WERI-Rb-1 (cell line): ENCODE results near the gene MFSD12.

Experiments used
- DNase-seq: peaks from one replicate; pipeline ENCODE4 v3.0.0-alpha.2; 2020
- H3K27ac ChIP-seq: fragments of 250-450 bp; sonication (Bioruptor Pico); 2 replicates; pipeline ENCODE4 v1.5.1; 2020; ENCODE audit warnings: mild to moderate bottlenecking, moderate library complexity
- H3K27me3 ChIP-seq: fragments of 250-450 bp; sonication (Bioruptor Pico); 2 replicates; pipeline ENCODE4 v1.5.1; 2021; ENCODE audit warnings: mild to moderate bottlenecking, low read depth, moderate library complexity; ENCODE audit not compliant: insufficient read depth, severe bottlenecking
- H3K36me3 ChIP-seq: fragments of 250-450 bp; sonication (Bioruptor Pico); 2 replicates; pipeline ENCODE4 v1.5.1; 2020; ENCODE audit warnings: mild to moderate bottlenecking, moderate library complexity
- H3K4me3 ChIP-seq: 2 replicates; pipeline ENCODE4 v1.5.1; 2011; ENCODE audit warnings: low read depth, mild to moderate bottlenecking, control low read depth, low read length
- H3K9me3 ChIP-seq: fragments of 250-450 bp; sonication (Bioruptor Pico); 2 replicates; pipeline ENCODE4 v1.5.1; 2021; ENCODE audit warnings: mild to moderate bottlenecking, moderate library complexity; ENCODE audit not compliant: severe bottlenecking
- TF ChIP-seq, protein P1 (sequence below): IDR thresholded peaks from 2 replicates; pipeline ENCODE4 v1.5.1; 2011; ENCODE audit warnings: low read depth, mild to moderate bottlenecking, control low read depth, inconsistent platforms, low read length

The MFSD12 gene

DNA sequence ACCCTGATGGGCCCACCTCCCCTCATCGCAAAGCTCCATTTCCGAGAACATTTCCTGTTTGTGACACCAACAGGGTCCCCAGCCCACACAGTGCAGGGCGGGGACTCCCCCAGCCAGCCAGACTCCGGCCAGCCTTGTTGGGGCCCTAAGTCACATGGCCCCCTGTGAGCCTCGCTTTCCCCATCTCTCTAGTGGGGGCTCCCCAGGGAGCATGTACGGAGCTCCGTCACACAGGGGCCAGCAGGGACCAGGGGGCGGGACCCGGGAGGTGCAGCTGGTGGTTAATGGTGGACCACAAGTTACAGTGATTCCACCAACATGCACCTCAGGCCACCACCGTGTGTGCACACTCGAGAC lies 47.6 kb upstream of the MFSD12 start:
- no peaks in the 10 kb centered on the region for H3K27me3 ChIP-seq
- no peaks in the 10 kb centered on the region for H3K9me3 ChIP-seq
- H3K27ac ChIP-seq = no peak overlapping the region
- DNase-seq = no peak
- no peak overlapping the region for H3K4me3 ChIP-seq
- TF ChIP-seq, protein P1, sequence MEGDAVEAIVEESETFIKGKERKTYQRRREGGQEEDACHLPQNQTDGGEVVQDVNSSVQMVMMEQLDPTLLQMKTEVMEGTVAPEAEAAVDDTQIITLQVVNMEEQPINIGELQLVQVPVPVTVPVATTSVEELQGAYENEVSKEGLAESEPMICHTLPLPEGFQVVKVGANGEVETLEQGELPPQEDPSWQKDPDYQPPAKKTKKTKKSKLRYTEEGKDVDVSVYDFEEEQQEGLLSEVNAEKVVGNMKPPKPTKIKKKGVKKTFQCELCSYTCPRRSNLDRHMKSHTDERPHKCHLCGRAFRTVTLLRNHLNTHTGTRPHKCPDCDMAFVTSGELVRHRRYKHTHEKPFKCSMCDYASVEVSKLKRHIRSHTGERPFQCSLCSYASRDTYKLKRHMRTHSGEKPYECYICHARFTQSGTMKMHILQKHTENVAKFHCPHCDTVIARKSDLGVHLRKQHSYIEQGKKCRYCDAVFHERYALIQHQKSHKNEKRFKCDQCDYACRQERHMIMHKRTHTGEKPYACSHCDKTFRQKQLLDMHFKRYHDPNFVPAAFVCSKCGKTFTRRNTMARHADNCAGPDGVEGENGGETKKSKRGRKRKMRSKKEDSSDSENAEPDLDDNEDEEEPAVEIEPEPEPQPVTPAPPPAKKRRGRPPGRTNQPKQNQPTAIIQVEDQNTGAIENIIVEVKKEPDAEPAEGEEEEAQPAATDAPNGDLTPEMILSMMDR = no peak
- no peaks in the 10 kb centered on the region for H3K36me3 ChIP-seq

DNA sequence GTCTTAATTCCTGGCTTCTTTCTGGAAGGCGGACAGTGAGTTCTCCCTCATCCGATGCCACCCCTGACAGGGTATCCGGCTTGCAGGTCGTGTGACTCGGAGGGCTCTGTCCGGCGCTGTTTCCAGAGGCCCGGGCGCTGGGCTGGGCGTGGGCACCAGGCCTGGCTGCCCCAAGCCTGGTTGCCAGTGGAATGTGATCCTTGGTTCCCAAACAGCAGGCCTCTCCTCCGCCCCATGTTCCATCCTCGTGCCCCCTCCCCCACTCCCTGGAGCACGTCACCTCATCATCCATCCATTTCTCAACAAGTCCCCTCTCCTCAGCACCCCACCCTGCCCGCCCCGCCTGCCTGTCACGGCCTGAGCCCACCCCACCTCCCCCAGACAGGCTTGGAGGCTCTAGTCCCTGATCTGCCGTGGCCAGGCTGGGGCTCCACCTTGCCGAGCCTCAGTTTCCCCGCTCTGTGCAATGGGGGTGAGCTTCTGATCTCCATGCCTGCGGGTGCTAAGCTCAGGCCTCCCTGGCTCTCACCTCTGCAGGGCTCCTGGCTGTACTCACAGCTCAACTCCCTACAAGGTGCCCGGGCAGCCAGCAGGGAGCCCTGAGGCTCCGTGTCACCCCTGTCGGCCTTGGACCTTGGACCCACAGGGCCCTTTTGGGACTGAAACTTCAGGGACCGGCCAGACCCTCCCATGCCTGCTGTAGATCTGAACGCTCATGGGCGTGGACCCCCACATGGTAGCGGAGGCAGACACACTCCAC lies 47.0 kb upstream of the MFSD12 start:
- no peaks in the 10 kb centered on the region for H3K27me3 ChIP-seq
- no peak overlapping the region for H3K27ac ChIP-seq
- H3K4me3 ChIP-seq = no peak overlapping the region
- TF ChIP-seq, protein P1 = no peak
- no peak for DNase-seq
- no peaks in the 10 kb centered on the region for H3K36me3 ChIP-seq
- no peaks in the 10 kb centered on the region for H3K9me3 ChIP-seq

DNA sequence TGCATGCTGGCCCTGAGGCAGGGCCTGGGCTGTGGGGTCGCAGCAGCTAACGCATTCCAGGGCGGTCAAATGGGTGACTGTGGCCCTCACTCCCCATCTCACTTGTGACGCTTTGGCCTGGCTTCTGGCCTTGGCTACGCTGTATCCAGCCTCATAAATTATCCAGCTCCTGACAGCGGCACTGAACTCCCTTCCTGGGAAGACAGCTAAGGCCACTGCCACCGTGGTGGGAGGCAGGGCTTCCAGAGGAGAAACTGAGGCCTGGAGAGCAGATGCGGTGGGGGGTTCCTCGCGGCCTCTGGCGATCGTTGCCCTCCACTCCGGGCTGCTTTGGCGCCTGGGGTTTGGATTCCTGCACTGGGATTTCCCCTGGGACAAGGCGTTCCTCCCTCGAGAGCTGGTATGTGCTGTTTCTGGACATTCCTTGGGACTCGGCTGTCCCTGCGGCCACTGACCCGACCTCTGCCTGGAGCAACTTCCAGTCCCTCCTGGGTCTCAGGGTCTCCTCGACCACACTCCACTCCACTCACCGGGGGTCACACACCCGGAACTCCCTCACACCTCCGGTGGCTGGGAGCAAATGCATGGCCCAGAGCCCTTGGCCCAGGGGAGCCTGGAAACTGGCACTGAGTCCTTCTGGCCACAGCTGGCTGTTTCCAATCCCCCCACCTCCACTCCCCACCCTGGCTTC lies 45.9 kb upstream of the MFSD12 start:
- no peaks in the 10 kb centered on the region for H3K9me3 ChIP-seq
- TF ChIP-seq, protein P1 = no peak
- H3K27me3 ChIP-seq = no peaks in the 10 kb centered on the region
- no peaks in the 10 kb centered on the region for H3K36me3 ChIP-seq
- H3K4me3 ChIP-seq = no peak overlapping the region
- H3K27ac ChIP-seq = no peak overlapping the region
- no peak for DNase-seq

DNA sequence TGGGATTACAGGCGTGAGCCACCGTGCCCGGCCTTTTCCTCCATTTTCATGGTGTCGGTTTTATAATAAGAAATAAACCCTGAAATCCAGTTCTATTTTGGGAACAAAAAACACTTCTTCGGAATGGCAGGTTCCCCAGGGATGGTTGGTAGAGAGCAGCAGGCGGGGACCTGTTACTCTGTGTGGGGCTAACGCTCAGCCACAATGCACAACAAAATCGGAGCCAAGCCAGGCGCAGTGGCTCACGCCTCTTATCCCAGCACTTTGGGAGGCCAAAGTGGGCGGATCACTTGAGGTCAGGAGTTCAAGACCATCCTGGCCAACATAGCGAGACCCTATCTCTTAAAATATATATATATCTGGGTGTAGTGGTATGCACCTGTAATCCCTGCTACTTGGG lies 43.6 kb upstream of the MFSD12 start:
- Histone ChIP-seq H3K36me3 (no peaks in the 10 kb centered on the region), H3K27ac (no peak overlapping the region), H3K4me3 (no peak overlapping the region), H3K9me3 (no peaks in the 10 kb centered on the region), H3K27me3 (no peaks in the 10 kb centered on the region)
- TF ChIP-seq, protein P1 = no peak
- DNase-seq = no peak

DNA sequence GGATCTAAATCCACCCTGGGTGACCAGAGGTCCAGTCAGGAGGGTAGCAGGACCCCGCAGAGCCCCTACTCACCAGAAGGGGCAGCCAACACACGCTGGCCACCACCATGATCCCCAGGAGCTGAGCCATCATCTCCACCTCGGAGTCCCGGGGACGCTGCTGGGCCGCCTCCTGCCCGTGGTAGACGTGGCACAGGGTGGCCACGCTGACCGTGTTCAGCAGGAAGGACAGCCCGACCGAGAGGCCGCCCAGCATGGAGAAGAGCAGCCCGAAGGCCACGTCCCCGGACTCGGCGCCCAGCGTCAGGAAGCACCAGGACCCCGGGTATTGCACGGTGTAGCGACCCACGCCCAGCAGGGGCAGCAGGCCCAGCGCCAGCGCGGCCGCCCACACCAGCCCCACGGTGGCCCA lies 42.4 kb upstream of the MFSD12 start:
- DNase-seq = no peak
- Histone ChIP-seq H3K36me3 (no peaks in the 10 kb centered on the region), H3K9me3 (no peaks in the 10 kb centered on the region), H3K27me3 (no peaks in the 10 kb centered on the region), H3K4me3 (no peak overlapping the region), H3K27ac (no peak overlapping the region)
- TF ChIP-seq, protein P1 = peak; percentile 55
